ENCODE measurements around the gene SLC8B1. TPM values are rescaled to one million over a fixed set of nuclear protein-coding genes. Genes with fewer than 3 reads are reported as not detected.

SLC8B1 gene
- total RNA-seq, 1 donor from 2014 or later = 42.2 TPM

- no peaks in the 10 kb centered on the region for H3K4me1 ChIP-seq
- H3K36me3 ChIP-seq = peaks cover 0 to 62% of the 10 kb centered on the region in 2 donors
- no peaks in the 10 kb centered on the region for H3K9me3 ChIP-seq
- no peak overlapping the region for H3K27ac ChIP-seq
- DNase-seq (ENCODE audit: extremely low spot score in 2 of 2) = no peak
- no peaks in the 10 kb centered on the region for H3K27me3 ChIP-seq
- no peak overlapping the region for H3K4me3 ChIP-seq
- TF ChIP-seq POLR2A (IDR thresholded peaks at IDR 0.05) = no peak
- no peak for TF ChIP-seq CTCF (IDR thresholded peaks at IDR 0.05)
- no peak for TF ChIP-seq POLR2AphosphoS5 (IDR thresholded peaks at IDR 0.05; ENCODE audit: insufficient read depth in 1 of 2, low read depth in 1 of 2)
- intact Hi-C loops (cut with DNase I) = no loop called here
Measured at GRCh38 chr12:113286712-113287111, 48.2 kb downstream of the SLC8B1 start.

- no peak for DNase-seq (ENCODE audit: extremely low spot score in 2 of 2)
- intact Hi-C loops (cut with DNase I) = no loop called here
- Histone ChIP-seq H3K9me3 (no peaks in the 10 kb centered on the region), H3K27me3 (no peaks in the 10 kb centered on the region), H3K4me3 (no peak overlapping the region), H3K36me3 (peaks cover 0 to 62% of the 10 kb centered on the region in 2 donors), H3K27ac (no peak overlapping the region), H3K4me1 (no peaks in the 10 kb centered on the region)
- no peak for TF ChIP-seq POLR2A (IDR thresholded peaks at IDR 0.05)
- TF ChIP-seq POLR2AphosphoS5 (IDR thresholded peaks at IDR 0.05; ENCODE audit: insufficient read depth in 1 of 2, low read depth in 1 of 2) = no peak
Measured at GRCh38 chr12:113285679-113286610, 49.0 kb downstream of the SLC8B1 start.

- no peaks in the 10 kb centered on the region for H3K9me3 ChIP-seq
- DNase-seq (ENCODE audit: extremely low spot score in 2 of 2) = no peak
- no peak overlapping the region for H3K4me3 ChIP-seq
- H3K4me1 ChIP-seq = no peaks in the 10 kb centered on the region
- intact Hi-C loops (cut with DNase I) = no loop called here
- H3K36me3 ChIP-seq = peaks cover 9 to 53% of the 10 kb centered on the region in 2 donors
- no peak overlapping the region for H3K27ac ChIP-seq
- TF ChIP-seq CTCF (IDR thresholded peaks at IDR 0.05) (no peak), POLR2AphosphoS5 (IDR thresholded peaks at IDR 0.05; ENCODE audit: insufficient read depth in 1 of 2, low read depth in 1 of 2) (no peak), POLR2A (IDR thresholded peaks at IDR 0.05) (no peak)
- H3K27me3 ChIP-seq = no peaks in the 10 kb centered on the region
Measured at GRCh38 chr12:113284751-113285150, 50.2 kb downstream of the SLC8B1 start.

GRCh38 chr12:113278633-113279032, 56.3 kb downstream of the SLC8B1 start:
- intact Hi-C loops (cut with DNase I) = no loop called here
- Histone ChIP-seq H3K36me3 (peaks cover 9 to 56% of the 10 kb centered on the region in 2 donors), H3K27me3 (no peaks in the 10 kb centered on the region), H3K27ac (no peak overlapping the region), H3K4me1 (no peaks in the 10 kb centered on the region), H3K4me3 (no peak overlapping the region), H3K9me3 (no peaks in the 10 kb centered on the region)
- no peak for DNase-seq (ENCODE audit: extremely low spot score in 2 of 2)
- TF ChIP-seq POLR2AphosphoS5 (IDR thresholded peaks at IDR 0.05; ENCODE audit: insufficient read depth in 1 of 2, low read depth in 1 of 2) (no peak), POLR2A (IDR thresholded peaks at IDR 0.05) (no peak), CTCF (IDR thresholded peaks at IDR 0.05) (no peak)

- no peaks in the 10 kb centered on the region for H3K27me3 ChIP-seq
- H3K27ac ChIP-seq = no peak overlapping the region
- TF ChIP-seq POLR2A (IDR thresholded peaks at IDR 0.05) = no peak
- no peak for TF ChIP-seq CTCF (IDR thresholded peaks at IDR 0.05)
- no peak for TF ChIP-seq POLR2AphosphoS5 (IDR thresholded peaks at IDR 0.05; ENCODE audit: insufficient read depth in 1 of 2, low read depth in 1 of 2)
- H3K36me3 ChIP-seq = peaks cover 9 to 58% of the 10 kb centered on the region in 2 donors
- no peak overlapping the region for H3K4me3 ChIP-seq
- DNase-seq (ENCODE audit: extremely low spot score in 2 of 2) = no peak
- peaks cover 2% of the 10 kb centered on the region for H3K4me1 ChIP-seq
- no peaks in the 10 kb centered on the region for H3K9me3 ChIP-seq
- intact Hi-C loops (cut with DNase I) = no loop called here
Measured at GRCh38 chr12:113278141-113278540, 56.8 kb downstream of the SLC8B1 start.

Data from vagina (tissue), 2 donors.